ENCODE results near the gene BTBD17.

Gene BTBD17

DNA sequence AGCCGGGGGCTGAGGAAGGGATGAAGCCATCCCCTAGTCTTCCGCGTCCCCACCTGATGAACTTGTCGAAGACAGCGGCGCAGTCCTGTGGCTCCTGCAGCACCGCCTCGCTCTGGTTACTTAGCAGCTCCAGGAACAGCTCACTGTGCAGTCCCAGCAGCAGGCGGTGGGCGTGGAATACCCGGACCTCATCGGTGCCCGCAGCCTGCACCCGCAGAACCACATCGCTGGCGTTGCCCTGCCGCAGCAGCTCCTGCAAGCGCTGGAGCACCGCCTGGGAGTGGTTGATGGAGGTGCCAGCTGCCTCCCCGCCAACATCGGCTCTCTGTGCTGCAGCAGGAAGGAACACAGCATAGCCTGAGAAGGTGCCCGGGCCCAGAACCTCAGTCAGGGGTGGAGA is 1.8 kb downstream of the BTBD17 start:
- TF ChIP-seq ZBTB7A (IDR thresholded peaks at IDR 0.05; ENCODE audit: low read depth) (no peak), EP300 (IDR thresholded peaks at IDR 0.05; ENCODE audit: borderline replicate concordance) (no peak), YY1 (IDR thresholded peaks at IDR 0.05; ENCODE audit: low read depth) (no peak), CREB1 (IDR thresholded peaks at IDR 0.05; ENCODE audit: low read depth) (no peak), TAF1 (IDR thresholded peaks at IDR 0.05; ENCODE audit: low read depth) (no peak)

DNA sequence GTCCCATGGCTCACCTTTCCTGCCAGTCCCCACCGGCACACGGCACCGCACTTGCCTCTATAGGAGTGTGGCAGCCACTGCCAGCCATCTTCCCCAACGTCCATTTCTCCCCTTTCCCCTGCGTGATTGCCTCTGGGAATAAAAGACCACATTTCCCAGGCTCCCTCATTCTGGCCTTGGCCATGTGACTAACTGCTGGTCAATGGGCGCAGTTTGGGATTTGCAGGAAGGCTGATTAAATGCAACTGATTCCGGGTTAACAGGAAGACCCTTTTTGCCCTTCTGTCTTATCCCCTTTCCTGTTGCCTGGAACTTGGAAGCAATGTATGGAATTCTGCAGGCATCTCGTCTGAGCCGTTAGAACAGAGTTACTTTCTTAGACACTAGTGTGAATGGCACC is 3.0 kb downstream of the BTBD17 start:
- no peak for TF ChIP-seq ZBTB7A (IDR thresholded peaks at IDR 0.05; ENCODE audit: low read depth)
- TF ChIP-seq, protein P1, sequence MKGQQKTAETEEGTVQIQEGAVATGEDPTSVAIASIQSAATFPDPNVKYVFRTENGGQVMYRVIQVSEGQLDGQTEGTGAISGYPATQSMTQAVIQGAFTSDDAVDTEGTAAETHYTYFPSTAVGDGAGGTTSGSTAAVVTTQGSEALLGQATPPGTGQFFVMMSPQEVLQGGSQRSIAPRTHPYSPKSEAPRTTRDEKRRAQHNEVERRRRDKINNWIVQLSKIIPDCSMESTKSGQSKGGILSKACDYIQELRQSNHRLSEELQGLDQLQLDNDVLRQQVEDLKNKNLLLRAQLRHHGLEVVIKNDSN (IDR thresholded peaks at IDR 0.05): peak; percentile 88

DNA sequence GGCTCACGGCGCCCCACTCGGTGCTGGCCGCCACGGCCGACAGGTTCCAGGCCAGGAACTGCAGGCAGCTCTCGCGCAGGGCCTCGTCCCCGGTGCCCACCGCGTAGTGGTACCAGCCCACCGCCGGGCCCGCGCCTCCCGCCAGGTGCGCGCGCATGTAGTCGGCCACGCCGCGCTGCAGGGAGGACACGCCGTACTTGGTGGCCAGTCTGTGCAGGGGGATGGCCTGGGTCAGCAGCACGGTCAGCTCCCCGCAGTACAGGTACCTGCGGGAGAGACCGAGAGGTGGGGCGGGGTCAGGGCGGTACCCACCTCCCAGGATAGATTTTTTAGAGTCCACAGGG is 4.2 kb downstream of the BTBD17 start:
- TF ChIP-seq YY1 (IDR thresholded peaks at IDR 0.05; ENCODE audit: low read depth): no peak
- TF ChIP-seq CREB1 (IDR thresholded peaks at IDR 0.05; ENCODE audit: low read depth): no peak
- TF ChIP-seq, protein P1 (IDR thresholded peaks at IDR 0.05): no peak
- no peak for TF ChIP-seq CEBPB (IDR thresholded peaks at IDR 0.05)
- no peak for TF ChIP-seq FOXM1 (IDR thresholded peaks at IDR 0.05; ENCODE audit: borderline replicate concordance, low read depth)
- no peak for TF ChIP-seq ZBTB7A (IDR thresholded peaks at IDR 0.05; ENCODE audit: low read depth)
- TF ChIP-seq EP300 (IDR thresholded peaks at IDR 0.05; ENCODE audit: borderline replicate concordance): no peak
- no peak for TF ChIP-seq TAF1 (IDR thresholded peaks at IDR 0.05; ENCODE audit: low read depth)

DNA sequence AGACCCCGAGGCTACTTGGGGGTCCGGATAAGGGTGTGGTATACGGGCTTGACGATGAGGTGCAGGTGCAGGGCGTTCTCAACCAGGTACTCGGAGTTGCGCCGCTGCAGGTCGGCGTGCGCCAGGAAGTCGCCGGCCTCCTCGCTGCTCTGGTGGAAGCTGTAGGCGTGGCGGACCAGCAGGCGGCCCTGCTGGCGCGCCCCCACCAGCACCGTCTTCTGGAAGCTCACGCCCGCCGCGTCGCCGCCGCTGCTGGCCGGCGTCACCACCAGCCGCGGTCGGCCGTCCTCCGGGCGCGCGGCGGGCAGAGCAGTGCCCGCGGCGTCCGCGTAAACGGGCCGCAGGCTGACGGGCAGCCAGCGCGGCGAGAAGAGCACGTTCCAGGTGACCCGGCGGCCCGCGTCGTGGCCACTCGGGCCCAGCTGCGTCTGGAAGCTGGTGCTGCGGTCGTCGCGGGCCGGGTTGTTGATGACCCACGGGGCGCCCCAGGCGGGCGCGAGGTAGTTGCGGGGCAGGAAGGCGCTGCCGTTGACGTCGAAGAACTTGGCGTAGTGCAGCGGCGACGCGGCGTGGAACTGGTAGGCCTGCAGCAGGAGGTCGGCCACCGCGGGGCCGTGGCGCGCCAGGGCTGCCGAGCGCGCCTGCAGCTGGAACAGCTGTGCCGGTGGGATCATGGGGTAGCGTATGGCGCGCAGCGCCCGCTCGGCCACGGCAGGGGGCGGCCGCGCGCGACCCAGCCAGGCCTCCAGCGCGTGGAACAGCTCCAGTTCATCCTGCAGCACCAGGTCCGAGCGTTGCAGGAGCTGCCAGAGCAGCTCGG is 4.8 kb downstream of the BTBD17 start:
- no peak for TF ChIP-seq ZBTB7A (IDR thresholded peaks at IDR 0.05; ENCODE audit: low read depth)
- no peak for TF ChIP-seq CEBPB (IDR thresholded peaks at IDR 0.05)
- no peak for TF ChIP-seq NFIC (IDR thresholded peaks at IDR 0.05)
- no peak for TF ChIP-seq EP300 (IDR thresholded peaks at IDR 0.05; ENCODE audit: borderline replicate concordance)
- TF ChIP-seq YY1 (IDR thresholded peaks at IDR 0.05; ENCODE audit: low read depth): no peak
- TF ChIP-seq, protein P2, sequence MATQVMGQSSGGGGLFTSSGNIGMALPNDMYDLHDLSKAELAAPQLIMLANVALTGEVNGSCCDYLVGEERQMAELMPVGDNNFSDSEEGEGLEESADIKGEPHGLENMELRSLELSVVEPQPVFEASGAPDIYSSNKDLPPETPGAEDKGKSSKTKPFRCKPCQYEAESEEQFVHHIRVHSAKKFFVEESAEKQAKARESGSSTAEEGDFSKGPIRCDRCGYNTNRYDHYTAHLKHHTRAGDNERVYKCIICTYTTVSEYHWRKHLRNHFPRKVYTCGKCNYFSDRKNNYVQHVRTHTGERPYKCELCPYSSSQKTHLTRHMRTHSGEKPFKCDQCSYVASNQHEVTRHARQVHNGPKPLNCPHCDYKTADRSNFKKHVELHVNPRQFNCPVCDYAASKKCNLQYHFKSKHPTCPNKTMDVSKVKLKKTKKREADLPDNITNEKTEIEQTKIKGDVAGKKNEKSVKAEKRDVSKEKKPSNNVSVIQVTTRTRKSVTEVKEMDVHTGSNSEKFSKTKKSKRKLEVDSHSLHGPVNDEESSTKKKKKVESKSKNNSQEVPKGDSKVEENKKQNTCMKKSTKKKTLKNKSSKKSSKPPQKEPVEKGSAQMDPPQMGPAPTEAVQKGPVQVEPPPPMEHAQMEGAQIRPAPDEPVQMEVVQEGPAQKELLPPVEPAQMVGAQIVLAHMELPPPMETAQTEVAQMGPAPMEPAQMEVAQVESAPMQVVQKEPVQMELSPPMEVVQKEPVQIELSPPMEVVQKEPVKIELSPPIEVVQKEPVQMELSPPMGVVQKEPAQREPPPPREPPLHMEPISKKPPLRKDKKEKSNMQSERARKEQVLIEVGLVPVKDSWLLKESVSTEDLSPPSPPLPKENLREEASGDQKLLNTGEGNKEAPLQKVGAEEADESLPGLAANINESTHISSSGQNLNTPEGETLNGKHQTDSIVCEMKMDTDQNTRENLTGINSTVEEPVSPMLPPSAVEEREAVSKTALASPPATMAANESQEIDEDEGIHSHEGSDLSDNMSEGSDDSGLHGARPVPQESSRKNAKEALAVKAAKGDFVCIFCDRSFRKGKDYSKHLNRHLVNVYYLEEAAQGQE (IDR thresholded peaks at IDR 0.05; ENCODE audit: low read depth): no peak

DNA sequence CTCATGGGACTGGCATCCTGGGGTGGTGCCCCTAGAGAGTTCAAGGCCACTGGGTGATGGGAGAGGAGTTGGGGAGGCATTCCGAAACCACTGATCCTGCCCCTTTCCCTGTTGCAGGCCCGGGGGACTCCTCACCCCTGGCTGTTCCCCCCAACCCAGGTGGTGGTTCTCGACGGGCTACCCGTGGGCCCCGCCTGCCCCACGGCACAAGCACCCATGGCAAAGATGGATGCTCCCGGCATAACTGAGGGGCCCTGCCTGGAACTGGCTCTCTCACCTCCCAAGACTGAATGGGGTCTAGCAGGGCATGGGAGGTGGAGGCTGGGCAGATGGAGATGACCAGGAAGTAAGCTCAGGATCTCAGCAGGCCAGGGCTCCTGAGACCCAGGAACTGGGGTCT is 6.6 kb downstream of the BTBD17 start:
- TF ChIP-seq FOXM1 (IDR thresholded peaks at IDR 0.05; ENCODE audit: borderline replicate concordance, low read depth) (no peak), CEBPB (IDR thresholded peaks at IDR 0.05) (no peak), TAF1 (IDR thresholded peaks at IDR 0.05; ENCODE audit: low read depth) (no peak), CREB1 (IDR thresholded peaks at IDR 0.05; ENCODE audit: low read depth) (no peak), NFIC (IDR thresholded peaks at IDR 0.05) (no peak), TEAD4 (IDR thresholded peaks at IDR 0.05) (no peak), ZBTB7A (IDR thresholded peaks at IDR 0.05; ENCODE audit: low read depth) (no peak), EP300 (IDR thresholded peaks at IDR 0.05; ENCODE audit: borderline replicate concordance) (no peak)
- TF ChIP-seq, protein P1 (IDR thresholded peaks at IDR 0.05): no peak
- TF ChIP-seq, protein P3, sequence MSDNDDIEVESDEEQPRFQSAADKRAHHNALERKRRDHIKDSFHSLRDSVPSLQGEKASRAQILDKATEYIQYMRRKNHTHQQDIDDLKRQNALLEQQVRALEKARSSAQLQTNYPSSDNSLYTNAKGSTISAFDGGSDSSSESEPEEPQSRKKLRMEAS (IDR thresholded peaks at IDR 0.05): no peak
- TF ChIP-seq, protein P2 (IDR thresholded peaks at IDR 0.05; ENCODE audit: low read depth): no peak

DNA sequence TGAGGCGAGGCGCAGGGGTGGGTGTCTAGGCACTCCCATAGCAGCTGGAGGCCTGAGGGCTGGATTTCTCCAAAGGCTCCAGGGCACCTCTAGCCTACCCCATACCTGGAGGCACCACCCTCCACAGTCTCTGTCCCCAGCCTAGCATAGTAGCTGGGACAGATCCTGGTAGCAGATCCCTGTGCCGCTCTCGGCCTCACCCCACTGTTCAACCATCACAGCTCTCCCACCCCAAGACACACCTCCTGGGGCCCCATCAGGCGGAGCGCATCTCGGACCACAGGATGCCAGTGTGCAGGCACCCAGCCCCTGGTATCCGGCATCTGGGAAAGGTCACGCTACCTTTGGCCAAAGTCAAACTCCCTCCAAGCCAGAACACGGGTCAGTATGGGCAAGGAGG is 7.1 kb downstream of the BTBD17 start:
- TF ChIP-seq ZBTB7A (IDR thresholded peaks at IDR 0.05; ENCODE audit: low read depth): no peak
- no peak for TF ChIP-seq TAF1 (IDR thresholded peaks at IDR 0.05; ENCODE audit: low read depth)
- TF ChIP-seq, protein P3 (IDR thresholded peaks at IDR 0.05): no peak
- TF ChIP-seq CREB1 (IDR thresholded peaks at IDR 0.05; ENCODE audit: low read depth): no peak
- TF ChIP-seq EP300 (IDR thresholded peaks at IDR 0.05; ENCODE audit: borderline replicate concordance): no peak
- TF ChIP-seq, protein P1 (IDR thresholded peaks at IDR 0.05): no peak

Measured in Ishikawa (cell line).